HFF-Myc (cell line): Measurements from ENCODE around the gene C1orf159.
"Not testable (repeated sequence)": the region's sequence is repeated elsewhere in the genome, so short reads cannot be mapped to it uniquely, and the experiment has no call there.

Source experiments
- DNase-seq: peaks from one replicate; pipeline ENCODE4 v3.0.0-alpha.2; 2011; ENCODE audit warnings: low read depth; ENCODE audit errors: extremely low read depth
- H3K4me3 ChIP-seq: replicated peaks from 2 replicates; pipeline ENCODE4 v1.5.1; 2011; ENCODE audit warnings: low read depth, mild to moderate bottlenecking, control low read depth, low read length
- TF ChIP-seq, protein P1 (sequence below): IDR thresholded peaks from 2 replicates; pipeline ENCODE4 v1.5.1; 2012; ENCODE audit warnings: mild to moderate bottlenecking, low read depth, low read length, control low read depth; ENCODE audit errors: missing control alignments

The C1orf159 gene

DNA sequence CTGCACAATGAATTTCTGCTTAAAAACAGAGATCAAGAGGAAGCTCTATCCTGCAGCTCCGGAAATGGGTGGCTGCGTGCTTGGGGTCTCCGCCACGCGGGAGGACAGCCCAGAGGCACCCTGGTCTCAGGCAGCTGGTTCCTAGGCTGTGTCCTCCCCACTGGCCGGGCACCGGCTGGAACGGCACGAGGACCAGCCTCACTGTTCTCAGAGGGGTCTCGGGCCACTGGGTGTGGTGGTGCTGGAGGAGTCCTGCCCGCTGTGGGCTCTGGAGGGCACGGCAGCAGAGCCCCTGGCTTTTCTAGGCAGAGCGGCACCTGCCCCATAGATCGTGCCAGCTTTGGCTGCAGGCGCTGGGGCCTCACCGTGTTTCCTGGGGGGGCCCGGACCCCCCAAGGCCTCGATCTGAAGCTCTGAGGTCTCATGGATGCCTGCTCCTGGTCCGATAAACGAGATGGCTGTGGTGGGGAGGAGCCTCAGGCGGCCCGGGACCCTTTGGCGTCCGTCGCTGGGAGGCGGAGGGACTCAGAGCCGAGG lies 33.6 kb downstream of the C1orf159 start:
- DNase-seq: no peak
- TF ChIP-seq, protein P1, sequence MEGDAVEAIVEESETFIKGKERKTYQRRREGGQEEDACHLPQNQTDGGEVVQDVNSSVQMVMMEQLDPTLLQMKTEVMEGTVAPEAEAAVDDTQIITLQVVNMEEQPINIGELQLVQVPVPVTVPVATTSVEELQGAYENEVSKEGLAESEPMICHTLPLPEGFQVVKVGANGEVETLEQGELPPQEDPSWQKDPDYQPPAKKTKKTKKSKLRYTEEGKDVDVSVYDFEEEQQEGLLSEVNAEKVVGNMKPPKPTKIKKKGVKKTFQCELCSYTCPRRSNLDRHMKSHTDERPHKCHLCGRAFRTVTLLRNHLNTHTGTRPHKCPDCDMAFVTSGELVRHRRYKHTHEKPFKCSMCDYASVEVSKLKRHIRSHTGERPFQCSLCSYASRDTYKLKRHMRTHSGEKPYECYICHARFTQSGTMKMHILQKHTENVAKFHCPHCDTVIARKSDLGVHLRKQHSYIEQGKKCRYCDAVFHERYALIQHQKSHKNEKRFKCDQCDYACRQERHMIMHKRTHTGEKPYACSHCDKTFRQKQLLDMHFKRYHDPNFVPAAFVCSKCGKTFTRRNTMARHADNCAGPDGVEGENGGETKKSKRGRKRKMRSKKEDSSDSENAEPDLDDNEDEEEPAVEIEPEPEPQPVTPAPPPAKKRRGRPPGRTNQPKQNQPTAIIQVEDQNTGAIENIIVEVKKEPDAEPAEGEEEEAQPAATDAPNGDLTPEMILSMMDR: no peak
- H3K4me3 ChIP-seq: no peak overlapping the region

- H3K4me3 ChIP-seq: no peak overlapping the region
- no peak for DNase-seq
- TF ChIP-seq, protein P1: no peak
These were observed 34.3 kb downstream of the C1orf159 start for GRCh38 chr1:1081311-1082238.

- TF ChIP-seq, protein P1: no peak
These were observed 35.0 kb downstream of the C1orf159 start for GRCh38 chr1:1080951-1081310.

DNA sequence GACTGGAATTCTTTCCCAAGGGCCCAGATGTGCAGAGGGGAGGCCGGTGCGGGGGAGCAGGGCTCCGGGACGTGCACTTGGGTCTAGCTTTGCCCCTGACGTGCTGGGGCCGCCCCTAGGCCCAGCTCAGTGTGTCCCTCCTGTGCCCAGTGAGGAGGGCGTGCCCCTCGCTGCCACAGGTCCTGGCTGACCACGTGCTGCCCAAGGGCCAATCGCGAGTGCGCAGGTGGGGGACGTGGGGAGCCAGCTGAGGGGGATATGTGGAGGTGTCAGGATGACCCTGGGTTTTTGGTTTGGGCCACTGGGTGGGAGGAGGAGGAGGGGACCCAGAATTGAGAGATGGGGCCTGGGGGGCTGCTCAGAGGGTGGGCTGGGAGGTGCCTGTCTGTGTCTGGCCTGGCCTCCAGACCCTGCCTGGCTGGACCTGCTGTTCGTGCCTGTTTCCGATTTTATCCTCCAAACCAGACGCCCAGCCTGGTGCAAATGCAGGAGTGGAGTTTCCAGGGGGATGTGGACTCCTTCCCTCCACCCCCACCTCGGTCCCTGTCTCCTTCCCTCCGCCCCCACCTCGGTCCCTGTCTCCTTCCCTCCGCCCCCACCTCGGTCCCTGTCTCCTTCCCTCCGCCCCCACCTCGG lies 35.6 kb downstream of the C1orf159 start:
- DNase-seq: peak; percentile 24
- TF ChIP-seq, protein P1: no peak
- peak overlapping the region; percentile 17 for H3K4me3 ChIP-seq

More at GRCh38 chr1:1080951-1081310, 35.0 kb downstream of the C1orf159 start:
- H3K4me3 ChIP-seq: no peak overlapping the region
- DNase-seq: no peak

- TF ChIP-seq, protein P1: no peak
- DNase-seq: peak; percentile 61
- H3K4me3 ChIP-seq: peak overlapping the region; percentile 17
These were observed 36.3 kb downstream of the C1orf159 start for GRCh38 chr1:1079408-1080121.

GRCh38 chr1:1077396-1077795 lies 38.5 kb downstream of the C1orf159 start:
- not testable (repeated sequence) for DNase-seq, H3K4me3 ChIP-seq
